LNCaP clone FGC (cell line): ENCODE measurements around the gene MVB12A.
A peak's percentile ranks its signal among the peaks of the same experiment; 100 is the strongest.

Experiments used
- DNase-seq: peaks from one replicate; pipeline ENCODE4 v3.0.0-alpha.2; 2011; ENCODE audit warnings: low read depth
- H3K4me3 ChIP-seq: 2 replicates; pipeline ENCODE4 v1.5.1; 2011; ENCODE audit warnings: mild to moderate bottlenecking, low read depth, low read length, control low read depth
- TF ChIP-seq, protein P1 (sequence below): IDR thresholded peaks from 2 replicates; pipeline ENCODE4 v1.5.1; 2012; ENCODE audit warnings: mild to moderate bottlenecking; ENCODE audit not compliant: control insufficient read depth, insufficient read depth; ENCODE audit errors: extremely low read depth

Gene MVB12A

GRCh38 chr19:17394891-17395415 is 24.9 kb upstream of the MVB12A start:
- TF ChIP-seq, protein P1, sequence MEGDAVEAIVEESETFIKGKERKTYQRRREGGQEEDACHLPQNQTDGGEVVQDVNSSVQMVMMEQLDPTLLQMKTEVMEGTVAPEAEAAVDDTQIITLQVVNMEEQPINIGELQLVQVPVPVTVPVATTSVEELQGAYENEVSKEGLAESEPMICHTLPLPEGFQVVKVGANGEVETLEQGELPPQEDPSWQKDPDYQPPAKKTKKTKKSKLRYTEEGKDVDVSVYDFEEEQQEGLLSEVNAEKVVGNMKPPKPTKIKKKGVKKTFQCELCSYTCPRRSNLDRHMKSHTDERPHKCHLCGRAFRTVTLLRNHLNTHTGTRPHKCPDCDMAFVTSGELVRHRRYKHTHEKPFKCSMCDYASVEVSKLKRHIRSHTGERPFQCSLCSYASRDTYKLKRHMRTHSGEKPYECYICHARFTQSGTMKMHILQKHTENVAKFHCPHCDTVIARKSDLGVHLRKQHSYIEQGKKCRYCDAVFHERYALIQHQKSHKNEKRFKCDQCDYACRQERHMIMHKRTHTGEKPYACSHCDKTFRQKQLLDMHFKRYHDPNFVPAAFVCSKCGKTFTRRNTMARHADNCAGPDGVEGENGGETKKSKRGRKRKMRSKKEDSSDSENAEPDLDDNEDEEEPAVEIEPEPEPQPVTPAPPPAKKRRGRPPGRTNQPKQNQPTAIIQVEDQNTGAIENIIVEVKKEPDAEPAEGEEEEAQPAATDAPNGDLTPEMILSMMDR = peak; percentile 51
- DNase-seq = peak; percentile 10
- H3K4me3 ChIP-seq = no peak overlapping the region

- no peak for DNase-seq
- TF ChIP-seq, protein P1 = no peak
Measured at GRCh38 chr19:17398902-17399527, 20.8 kb upstream of the MVB12A start.

DNA sequence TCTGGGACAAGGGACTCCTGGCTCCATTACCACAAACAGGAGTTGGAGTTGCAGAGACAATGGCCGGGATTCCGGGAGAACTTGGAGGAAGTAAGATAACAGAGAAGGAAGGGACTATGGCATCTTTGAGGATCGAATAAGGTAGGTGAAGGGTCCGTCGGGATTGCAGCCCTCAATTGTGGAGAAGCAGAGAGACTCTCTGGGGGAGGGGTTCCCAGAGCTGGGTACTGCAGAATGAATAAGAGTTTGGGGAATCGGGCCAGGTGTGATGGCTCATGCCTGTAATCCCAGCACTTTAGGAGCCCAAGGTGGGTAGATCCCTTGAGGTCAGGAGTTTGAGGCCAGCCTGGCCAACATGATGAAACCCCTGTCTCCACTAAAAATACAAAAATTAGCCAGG is 18.2 kb upstream of the MVB12A start:
- TF ChIP-seq, protein P1 = no peak
- no peak overlapping the region for H3K4me3 ChIP-seq
- DNase-seq = no peak

More at GRCh38 chr19:17398902-17399527, 20.8 kb upstream of the MVB12A start:
- no peak overlapping the region for H3K4me3 ChIP-seq

GRCh38 chr19:17402982-17403855 is 16.6 kb upstream of the MVB12A start:
- no peak for DNase-seq
- no peak overlapping the region for H3K4me3 ChIP-seq

GRCh38 chr19:17404015-17404414 is 15.8 kb upstream of the MVB12A start:
- no peak for DNase-seq
- H3K4me3 ChIP-seq = no peak overlapping the region
- TF ChIP-seq, protein P1 = no peak

More at GRCh38 chr19:17402982-17403855, 16.6 kb upstream of the MVB12A start:
- TF ChIP-seq, protein P1 = no peak

- DNase-seq = no peak
- H3K4me3 ChIP-seq = no peak overlapping the region
- TF ChIP-seq, protein P1 = no peak
Measured at GRCh38 chr19:17404621-17405249, 15.1 kb upstream of the MVB12A start.
